GM19099 (cell line): ENCODE data around the gene CD83.

Experiments used
- POLR2A ChIP-seq: IDR thresholded peaks from 3 replicates; pipeline ENCODE4 v1.6.1; 2011; ENCODE audit warnings: low read depth; ENCODE audit not compliant: insufficient read length; ENCODE audit errors: extremely low read depth

CD83 gene

DNA sequence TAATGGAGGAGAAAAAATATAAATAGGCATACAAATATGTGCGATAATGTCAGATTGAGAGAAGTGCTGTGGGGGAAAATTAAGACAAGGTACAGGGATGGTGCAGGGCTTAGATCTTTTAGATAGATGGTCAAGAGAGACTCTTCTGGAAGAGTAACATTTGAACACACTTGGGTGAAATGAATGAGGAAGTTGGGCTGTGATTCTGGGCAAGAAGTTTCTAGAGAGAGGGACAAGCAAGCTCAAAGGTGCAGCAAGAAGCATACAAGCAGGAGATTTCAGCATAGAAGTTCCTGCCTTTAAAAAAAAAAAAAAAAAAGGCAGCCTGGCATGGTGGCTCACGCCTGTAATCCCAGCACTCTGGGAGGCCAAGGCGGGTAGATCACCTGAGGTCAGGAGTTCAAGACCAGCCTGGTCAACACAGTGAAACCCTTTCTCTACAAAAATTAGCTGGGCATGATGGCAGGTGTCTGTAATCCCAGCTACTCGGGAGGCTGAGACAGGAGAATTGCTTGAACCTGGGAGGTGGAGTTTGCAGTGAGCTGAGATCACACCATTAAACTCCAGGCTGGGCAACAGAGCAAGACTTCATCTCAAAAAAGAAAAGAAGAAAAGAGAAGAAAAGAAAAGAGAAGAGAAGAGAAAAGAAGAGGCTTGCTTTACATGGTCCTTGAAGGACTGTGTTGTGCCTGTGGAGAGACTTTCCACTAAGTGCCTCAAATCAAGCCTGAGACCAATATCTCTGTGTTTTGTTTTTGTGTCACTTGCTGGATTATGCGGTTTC lies 9.7 kb upstream of the CD83 start:
- no peak for TF ChIP-seq POLR2A

DNA sequence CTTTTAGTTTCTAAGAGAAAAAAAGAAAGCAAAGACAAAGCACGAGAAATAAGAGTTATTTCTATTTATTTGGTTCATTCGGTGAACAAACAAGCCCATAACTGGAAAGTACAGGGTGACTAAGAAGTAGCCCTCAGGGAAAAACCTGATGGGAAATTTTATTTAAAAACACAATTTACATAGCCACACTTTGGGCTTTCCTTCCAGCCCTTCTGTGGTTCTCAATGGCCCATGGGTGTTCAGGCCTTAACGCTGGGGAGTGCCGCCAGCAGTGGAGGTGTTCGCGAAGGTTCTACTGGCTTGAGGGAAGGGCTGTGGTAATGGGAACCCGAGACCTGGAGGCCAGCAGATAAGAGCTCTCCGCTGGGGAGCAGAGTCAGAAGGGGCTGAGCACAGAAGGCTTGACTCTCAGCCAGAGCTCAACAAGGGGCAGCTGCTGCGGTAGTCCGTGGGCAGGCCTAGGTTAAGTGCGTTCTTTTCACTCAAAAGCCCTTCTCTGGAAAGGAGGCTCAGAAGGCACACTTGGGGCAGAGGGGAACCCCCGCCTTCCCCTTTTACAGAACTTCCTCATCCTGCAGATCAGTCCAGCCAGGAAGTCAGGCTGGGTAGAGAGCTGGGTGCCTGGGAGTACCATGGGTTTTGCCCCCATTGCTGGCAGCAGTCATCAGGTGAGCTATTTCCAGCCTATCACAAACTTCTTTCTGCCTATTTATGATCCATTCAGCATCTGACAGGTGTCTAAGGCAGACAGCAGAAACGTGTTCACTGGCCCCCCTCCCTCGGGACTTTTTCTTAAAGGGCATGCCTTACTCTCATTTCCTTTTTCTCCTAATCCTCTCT lies 8.8 kb upstream of the CD83 start:
- TF ChIP-seq POLR2A = no peak

DNA sequence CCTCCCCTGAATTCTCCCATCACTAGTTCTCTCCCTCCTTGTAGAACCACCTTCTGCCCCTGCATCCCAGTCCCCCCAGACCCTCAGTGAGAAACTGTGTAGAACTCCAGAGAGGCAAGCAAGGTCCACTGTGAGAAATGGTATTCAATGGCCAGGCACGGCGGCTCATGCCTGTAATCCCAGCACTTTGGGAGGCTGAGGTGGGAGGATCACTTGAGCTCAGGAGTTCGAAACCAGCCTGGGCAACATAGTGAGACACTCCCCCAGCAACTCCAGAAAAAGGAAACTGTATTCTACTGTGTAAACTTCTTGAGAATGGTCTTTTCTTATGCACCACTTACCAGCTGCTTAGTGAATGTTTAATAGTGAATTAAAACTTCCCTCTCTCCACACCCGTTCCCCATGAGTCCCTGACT lies 8.2 kb upstream of the CD83 start:
- TF ChIP-seq POLR2A = no peak

DNA sequence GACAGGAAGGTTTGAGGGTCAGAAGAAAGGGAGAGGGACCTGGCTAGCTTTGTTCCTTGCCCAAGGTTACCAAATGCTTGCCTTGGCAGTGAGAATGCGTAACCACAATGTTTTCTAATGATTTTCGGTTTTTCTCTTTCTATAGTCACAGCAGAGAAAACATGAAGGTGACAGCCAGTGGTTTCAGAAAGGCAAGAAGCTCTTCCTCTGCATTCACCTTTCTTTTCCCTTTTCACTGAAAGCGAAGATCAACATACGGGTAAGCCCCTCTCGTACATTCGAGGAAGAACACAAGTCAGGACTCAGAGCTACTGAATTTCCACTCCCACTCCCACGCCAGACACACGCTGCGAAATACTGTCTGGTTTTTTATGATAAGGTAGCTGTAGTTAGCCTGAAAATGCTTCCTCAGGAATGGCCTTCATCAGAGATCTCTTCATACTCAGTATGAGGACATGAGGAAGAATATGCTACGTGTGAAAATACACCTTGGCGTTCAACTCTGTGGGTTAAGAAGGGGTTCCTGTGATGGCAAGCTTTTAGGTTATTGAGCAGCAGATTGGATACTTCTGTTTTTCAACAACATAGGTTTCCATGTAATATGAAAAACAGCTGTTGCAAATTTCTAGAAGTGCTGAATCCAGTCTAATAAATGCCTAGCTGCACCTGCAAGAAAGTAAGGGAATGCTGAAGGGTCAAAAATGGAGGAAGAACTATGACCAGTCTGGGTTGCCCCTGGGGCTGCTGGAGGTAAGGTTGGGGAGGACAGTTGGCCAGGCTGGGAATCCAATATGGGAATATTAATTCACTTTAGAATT lies 7.4 kb upstream of the CD83 start:
- TF ChIP-seq POLR2A = no peak

DNA sequence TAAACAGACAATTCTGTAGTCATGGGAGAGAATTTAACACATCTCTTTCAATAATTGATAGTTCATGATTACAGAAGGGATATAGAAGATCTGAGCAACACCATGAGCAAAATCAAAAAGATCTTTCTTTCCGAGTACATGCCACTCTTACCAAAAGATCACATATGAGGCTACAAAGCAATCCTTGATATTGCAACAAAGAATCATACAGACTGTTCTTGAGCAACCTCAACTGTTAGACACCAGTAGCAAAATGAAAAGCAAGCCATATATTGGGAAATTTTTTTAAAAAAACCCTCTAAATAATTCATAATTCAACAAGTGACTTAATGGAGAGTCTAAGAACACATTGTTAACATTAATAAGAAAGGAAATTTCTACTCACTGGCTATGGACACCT lies 3.6 kb upstream of the CD83 start:
- no peak for TF ChIP-seq POLR2A

DNA sequence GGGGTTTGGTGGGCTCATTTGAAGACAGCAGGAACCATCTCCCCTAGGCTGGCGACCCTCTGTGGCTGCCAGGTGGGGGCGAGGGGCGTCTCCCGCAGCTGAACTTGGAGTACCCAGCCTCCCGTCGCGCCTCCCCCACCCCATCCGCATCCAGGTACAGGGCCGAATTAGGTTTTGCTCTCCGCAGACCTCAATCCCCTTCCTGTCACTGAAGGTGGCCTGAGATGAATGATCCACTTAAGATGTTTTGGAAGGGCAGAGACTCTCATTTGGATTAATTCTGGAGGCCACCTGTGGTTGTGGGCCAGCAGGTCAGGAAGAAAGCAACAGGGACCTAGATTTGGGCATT lies 493 bp downstream of the CD83 start:
- TF ChIP-seq POLR2A = no peak

DNA sequence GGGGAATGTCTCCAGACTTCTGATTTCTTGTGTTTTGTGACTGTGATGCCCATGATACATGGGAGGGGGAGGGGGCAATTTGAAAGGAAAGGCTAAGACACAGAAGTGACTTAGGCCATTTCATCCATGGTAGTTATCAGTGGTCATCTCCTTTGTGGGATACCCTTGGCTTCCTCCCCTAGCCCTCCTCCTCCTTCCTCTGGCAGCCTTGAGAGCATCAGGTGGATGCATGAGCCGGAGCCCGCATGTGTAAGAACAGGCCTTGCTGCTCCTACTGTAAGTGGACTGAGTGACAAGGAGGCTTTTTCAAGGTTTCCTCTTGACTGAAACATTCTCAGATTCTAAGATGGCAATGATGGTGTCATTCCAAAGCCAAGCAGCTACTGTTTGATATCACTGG lies 874 bp downstream of the CD83 start:
- TF ChIP-seq POLR2A = no peak

DNA sequence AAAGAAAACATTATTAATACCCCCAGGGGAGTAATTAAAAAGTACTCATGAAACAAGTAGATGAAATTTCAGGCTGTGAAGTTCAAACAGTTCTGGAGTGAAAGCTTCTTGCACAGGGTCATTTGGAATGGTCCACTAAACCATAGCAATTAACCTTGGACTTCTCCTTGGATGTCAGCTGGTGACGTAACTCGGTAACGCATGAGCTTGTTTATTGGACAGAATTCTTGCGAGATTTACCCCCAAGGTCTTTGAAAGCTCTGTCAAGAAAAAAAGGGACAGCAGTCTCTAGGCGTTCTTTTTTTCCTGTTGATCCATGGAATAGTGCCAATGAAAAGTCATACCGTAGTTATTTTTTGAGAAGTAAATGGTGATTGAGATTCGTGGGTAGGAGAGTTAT lies 2.2 kb downstream of the CD83 start:
- peak; percentile 26 for TF ChIP-seq POLR2A

DNA sequence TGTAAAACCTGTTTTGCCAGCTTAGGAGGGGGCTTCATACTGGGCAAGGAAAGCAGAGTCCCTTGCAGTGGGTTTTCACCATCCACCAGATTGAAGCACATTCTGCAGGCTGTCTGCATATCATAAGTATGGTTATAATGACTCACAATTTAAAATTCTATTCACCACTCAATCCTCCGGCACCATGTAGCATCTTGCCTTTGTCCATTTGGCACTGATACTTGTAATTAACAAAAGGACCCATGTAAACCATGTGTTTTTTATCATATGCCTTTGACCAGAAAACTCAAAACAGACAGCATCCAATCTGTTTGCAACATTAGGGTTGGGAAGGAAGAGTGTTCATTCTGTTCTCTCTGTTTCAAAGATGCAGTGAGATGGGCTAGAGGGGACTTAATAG lies 3.0 kb downstream of the CD83 start:
- TF ChIP-seq POLR2A = no peak

DNA sequence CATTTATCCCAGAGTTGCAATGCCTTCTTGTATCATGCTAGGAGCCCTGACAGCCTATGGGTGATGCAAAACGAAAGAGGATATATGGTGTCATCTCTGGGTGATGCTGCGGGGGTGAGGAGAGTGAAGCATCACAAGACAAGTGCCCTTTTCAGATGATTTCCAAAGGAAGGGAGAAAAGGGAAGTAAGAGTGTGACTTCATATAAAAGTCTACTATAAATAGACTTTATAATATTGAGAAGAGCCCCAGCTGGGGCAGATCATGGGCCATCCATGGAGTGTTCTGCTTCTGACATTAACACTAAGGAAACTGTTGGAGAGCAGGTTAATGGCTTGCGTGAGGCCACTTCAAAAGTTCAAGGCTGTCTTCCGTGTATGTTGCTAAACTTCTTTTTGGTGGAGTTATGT lies 4.4 kb downstream of the CD83 start:
- TF ChIP-seq POLR2A = no peak

DNA sequence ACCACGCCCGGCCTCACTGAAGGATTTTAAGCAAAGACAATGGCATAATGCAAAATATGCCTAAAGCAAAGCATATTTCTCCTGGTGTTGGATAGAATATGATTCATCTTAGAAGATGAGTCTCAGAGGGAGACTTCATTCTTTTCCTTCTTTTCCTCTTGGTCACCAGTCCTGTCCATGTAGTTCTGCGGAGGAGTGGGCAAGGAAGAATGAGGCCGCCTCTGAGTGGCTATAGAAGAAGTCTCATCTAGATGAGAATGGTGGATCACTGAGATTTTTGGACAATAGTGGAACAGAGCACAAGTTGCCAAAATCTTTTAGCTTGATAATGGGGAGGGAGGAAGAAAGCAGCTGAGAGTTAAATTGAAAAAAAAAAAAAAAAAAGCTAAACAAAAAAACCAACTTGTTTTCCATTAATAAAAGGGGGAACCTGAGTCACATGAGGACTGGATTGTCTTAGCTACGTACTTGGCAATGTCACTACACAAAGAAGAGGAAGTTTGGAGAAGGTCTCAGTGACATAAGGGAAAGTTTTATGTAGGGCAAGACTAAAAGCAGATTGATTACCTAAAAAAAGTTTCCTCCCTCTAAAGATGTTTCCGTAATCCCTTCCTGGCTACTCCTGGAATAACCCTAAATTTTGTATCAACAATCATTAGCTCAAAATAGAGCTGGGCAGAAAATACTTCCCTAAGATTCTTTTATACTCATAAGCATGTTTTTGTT lies 6.0 kb downstream of the CD83 start:
- TF ChIP-seq POLR2A = no peak

DNA sequence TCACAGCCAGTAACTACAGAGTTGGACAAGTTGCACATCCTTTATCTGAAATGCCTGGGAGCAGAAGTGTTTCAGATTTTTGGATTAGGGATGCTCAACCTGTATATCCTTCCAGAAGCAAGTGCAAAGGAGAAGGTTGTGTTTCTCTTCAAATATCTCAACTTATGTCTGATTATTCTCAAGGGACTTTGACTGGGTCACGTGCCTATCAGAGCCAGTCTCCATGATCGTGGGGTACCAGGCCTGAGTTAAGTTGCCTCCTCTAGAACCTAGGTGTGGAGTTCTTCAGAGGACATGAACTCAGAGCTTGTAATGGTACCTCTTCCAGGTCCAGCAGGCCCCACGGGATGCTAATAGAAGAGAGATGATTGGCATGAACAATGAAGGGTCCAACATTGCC lies 7.8 kb downstream of the CD83 start:
- TF ChIP-seq POLR2A = no peak

DNA sequence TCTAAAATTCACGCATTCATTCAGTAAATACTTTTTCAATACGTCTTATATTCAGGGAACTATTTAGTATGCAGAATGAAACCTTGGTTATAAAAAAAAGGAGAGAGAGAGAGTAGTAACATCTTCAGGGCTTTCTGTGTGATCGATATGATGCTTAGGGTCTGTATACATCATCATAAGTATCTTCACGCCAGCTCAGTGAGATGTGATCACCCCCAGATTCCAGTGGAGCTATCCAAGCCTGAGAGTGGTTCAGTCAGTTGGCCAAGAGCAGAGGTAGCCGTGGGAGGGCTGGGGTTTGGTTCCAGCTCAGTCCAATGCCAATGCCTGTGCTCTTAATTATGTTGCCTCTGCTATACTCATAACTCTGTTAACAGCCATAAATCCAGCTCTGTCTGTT lies 8.6 kb downstream of the CD83 start:
- no peak for TF ChIP-seq POLR2A

DNA sequence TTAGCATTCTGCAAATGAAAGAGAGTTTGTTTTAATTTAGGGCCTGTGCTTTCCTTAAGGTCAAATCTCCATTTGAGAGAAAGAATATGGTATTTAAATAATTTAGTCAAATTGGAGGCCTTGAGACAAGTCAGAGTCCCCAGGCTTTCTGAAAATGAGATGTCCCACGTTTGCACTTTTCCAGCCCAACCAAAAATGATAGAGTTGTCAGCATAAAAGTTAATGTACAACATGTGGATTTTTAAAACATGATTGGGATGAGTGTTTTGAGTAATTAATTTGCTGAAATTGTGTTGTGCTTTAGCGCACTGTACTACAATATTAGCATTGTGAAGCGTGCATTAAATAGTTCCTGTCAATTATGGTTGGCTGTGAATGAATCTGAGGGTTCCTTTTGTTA lies 10.0 kb downstream of the CD83 start:
- no peak for TF ChIP-seq POLR2A

DNA sequence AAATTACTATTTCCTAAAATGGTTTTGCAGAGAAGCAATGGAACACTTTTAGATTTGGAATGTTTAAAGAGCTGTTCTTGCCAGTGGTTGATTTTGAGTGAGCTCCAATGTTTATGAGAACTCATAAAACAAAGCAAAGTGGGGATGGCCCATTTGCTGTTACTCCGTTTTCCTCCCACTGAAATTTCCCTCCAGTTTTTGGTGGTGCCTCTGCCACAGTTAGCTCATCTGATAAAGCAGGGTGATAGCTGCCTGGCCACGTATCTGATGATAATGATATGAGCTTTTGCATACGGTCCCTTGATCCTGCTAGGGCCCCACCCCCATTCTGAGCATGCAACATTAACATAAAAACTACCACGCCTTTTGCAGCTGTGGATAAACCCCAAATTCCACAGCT lies 10.4 kb downstream of the CD83 start:
- no peak for TF ChIP-seq POLR2A

DNA sequence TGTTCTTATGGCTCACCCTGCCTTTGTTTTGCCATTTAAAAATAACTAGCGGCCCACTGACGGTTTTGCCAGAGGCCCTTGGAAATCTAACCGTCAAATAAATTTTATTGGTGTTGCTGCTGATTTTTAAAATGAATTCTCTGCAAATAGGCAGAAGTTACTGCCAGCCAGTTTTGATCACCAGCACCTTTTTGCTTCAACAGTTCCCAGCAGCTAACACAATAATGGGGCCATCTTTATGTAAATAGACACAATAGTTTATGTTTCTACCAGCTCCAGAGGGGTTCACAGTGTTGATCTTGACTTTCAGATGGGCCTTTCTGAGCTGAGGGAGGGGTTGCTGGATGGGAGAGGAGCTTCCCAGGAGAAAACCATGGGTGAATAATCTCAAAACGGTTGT lies 11.2 kb downstream of the CD83 start:
- TF ChIP-seq POLR2A = no peak

DNA sequence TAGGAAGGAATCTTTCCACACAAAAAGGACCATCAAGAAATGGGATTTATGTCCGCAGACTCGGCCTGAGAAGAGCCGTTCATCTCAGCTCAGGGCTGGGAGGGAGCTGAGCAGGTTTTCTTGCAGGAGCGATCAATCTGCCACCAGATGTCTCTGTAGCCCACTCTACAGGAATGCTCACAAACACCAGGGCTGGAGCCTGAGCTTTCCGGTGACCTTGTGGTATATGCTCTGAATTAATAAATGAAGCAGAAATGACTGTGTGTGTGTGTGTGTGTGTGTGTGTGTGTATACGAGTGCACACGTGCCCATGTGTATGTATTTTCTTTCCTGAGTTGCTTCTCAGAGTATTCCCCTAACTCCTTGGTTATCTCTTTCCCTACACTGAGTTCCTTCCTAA lies 12.0 kb downstream of the CD83 start:
- TF ChIP-seq POLR2A = no peak
